Mammary epithelial cell (primary cell): ENCODE data around the gene PSMB4.

ENCODE experiments used
- CTCF ChIP-seq, 2 donors: IDR thresholded peaks in 1 of 2; conservative IDR thresholded peaks in 1 of 2; 2 replicates each; pipeline ENCODE4 v1.5.1; 2011 to 2012; ENCODE audit warnings: inconsistent platforms in 2 of 2, low read length in 2 of 2, mild to moderate bottlenecking in 2 of 2, control low read depth in 1 of 2, low read depth in 1 of 2; ENCODE audit not compliant: insufficient read depth in 1 of 2; ENCODE audit errors: extremely low read depth in 1 of 2
- EZH2 ChIP-seq: IDR thresholded peaks from 2 replicates; pipeline ENCODE4 v1.6.1; 2012; ENCODE audit warnings: low read length, inconsistent platforms, borderline replicate concordance

- TF ChIP-seq CTCF (conservative IDR thresholded peaks at IDR 0.05 in 1 of 2, IDR thresholded peaks at IDR 0.05 in 1 of 2; ENCODE audit: extremely low read depth in 1 of 2, insufficient read depth in 1 of 2, low read depth in 1 of 2, low read length in 2 of 2), result no peak
- TF ChIP-seq EZH2, result no peak
Observed at GRCh38 chr1:151447696-151448095, 48.3 kb downstream of the PSMB4 start.
